ENCODE data around the gene HTT. TPM values are rescaled to one million over a fixed set of nuclear protein-coding genes. Genes with fewer than 3 reads are reported as not detected.

Gene HTT
- total RNA-seq, 1 experiment from 2014 or later = 64.4 TPM

DNA sequence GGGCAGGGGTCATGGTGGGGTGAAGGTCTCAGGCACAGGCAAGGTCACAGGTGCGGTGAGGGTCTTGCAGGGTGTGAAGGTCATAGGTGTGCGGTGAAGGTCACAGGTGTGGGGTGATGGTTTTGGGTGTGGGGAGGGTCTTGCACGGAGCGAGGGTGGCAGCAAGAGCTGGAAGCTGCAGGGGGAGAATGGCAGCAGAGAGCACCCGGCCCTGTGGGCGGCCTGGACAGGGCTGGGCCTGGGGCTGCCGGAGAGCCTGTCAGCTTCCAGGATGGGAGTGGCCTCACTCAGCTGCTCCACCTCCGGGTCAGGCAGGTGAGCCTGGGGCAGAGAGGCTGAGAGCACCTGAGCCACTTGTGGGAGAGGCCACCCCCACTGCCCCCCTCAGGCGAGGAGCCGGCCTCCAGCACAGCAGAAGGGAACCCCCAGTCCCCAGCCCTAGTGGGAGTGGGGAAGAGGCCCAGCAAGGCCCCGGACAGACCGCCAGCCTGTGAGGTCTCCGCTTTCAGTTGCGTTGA, 176.0 kb downstream of the HTT start:
- no CpG with 5 or more reads among the region's 14 CpGs for WGBS (ENCODE audit: extremely low coverage, insufficient read length, low lambda C conversion rate)
- no peak overlapping the region for H3K27ac ChIP-seq (ENCODE audit: insufficient read length, low read depth, low read length)
- H3K23ac ChIP-seq (ENCODE audit: insufficient read length, low read depth, low read length) = no peak overlapping the region
- no peaks in the 10 kb centered on the region for H3K79me1 ChIP-seq (ENCODE audit: insufficient read depth, low read depth, low read length, poor library complexity, severe bottlenecking)
- H3K79me2 ChIP-seq (ENCODE audit: insufficient read depth, low read length) = no peaks in the 10 kb centered on the region
- no peaks in the 10 kb centered on the region; the same call in 1 of the 2 replicates for H3K4me1 ChIP-seq (ENCODE audit: insufficient read depth, low read length)
- TF ChIP-seq, protein P1, sequence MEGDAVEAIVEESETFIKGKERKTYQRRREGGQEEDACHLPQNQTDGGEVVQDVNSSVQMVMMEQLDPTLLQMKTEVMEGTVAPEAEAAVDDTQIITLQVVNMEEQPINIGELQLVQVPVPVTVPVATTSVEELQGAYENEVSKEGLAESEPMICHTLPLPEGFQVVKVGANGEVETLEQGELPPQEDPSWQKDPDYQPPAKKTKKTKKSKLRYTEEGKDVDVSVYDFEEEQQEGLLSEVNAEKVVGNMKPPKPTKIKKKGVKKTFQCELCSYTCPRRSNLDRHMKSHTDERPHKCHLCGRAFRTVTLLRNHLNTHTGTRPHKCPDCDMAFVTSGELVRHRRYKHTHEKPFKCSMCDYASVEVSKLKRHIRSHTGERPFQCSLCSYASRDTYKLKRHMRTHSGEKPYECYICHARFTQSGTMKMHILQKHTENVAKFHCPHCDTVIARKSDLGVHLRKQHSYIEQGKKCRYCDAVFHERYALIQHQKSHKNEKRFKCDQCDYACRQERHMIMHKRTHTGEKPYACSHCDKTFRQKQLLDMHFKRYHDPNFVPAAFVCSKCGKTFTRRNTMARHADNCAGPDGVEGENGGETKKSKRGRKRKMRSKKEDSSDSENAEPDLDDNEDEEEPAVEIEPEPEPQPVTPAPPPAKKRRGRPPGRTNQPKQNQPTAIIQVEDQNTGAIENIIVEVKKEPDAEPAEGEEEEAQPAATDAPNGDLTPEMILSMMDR (conservative IDR thresholded peaks at IDR 0.05) = no peak
- H2BK120ac ChIP-seq (ENCODE audit: low read depth, low read length, poor library complexity, severe bottlenecking) = no peak overlapping the region
- no peak overlapping the region for H2AFZ ChIP-seq (ENCODE audit: low read length)
- no peak overlapping the region; a peak in 1 of 5 replicates for H3K4me3 Mint-ChIP-seq
- H3K4me2 ChIP-seq (ENCODE audit: insufficient read depth, insufficient read length, low read length) = no peak overlapping the region
- no peak overlapping the region for H2BK12ac ChIP-seq (ENCODE audit: insufficient read length, low read depth, low read length)
- no peak overlapping the region for H3K9ac ChIP-seq (ENCODE audit: extremely low read depth, insufficient read length, low read length)
- H3K27me3 Mint-ChIP-seq (ENCODE audit: low read depth) = no peaks in the 10 kb centered on the region; the same call in 1 of the 2 replicates
- no peak overlapping the region for H3K18ac ChIP-seq (ENCODE audit: insufficient read length, low read depth, low read length)
- H3K4me1 Mint-ChIP-seq = peaks cover 4 to 13% of the 10 kb centered on the region in 2 experiments
- no peak overlapping the region for H2BK20ac ChIP-seq (ENCODE audit: low read depth, low read length, poor library complexity, severe bottlenecking)
- H3K36me3 Mint-ChIP-seq (ENCODE audit: insufficient read depth in 1 of 3, low read depth in 3 of 3) = no peaks in the 10 kb centered on the region
- no peaks in the 10 kb centered on the region for H3K23me2 ChIP-seq (ENCODE audit: insufficient read length, low read depth, low read length, poor library complexity, severe bottlenecking)
- no peak overlapping the region for H3K14ac ChIP-seq (ENCODE audit: insufficient read depth, low read length)
- H4K5ac ChIP-seq (ENCODE audit: insufficient read length, low read depth, low read length) = no peak overlapping the region
- no peak overlapping the region for H2AK5ac ChIP-seq (ENCODE audit: insufficient read length, low read length)
- H3K56ac ChIP-seq (ENCODE audit: insufficient read length, low read depth, low read length) = no peak overlapping the region
- H4K91ac ChIP-seq (ENCODE audit: insufficient read length, low read depth, low read length) = no peak overlapping the region
- no peak overlapping the region for H2BK5ac ChIP-seq (ENCODE audit: insufficient read length, low read length)
- no peaks in the 10 kb centered on the region for H3K9me3 ChIP-seq (ENCODE audit: control insufficient read depth, low read depth, low read length)
- H4K8ac ChIP-seq (replicated peaks; ENCODE audit: insufficient read length, low read depth, low read length) = no peak overlapping the region
- peak; percentile 83 for DNase-seq
- no peaks in the 10 kb centered on the region for H3K9me3 Mint-ChIP-seq
- H3K4ac ChIP-seq (ENCODE audit: low read depth, low read length) = no peak overlapping the region
- no peak overlapping the region; the same call in 1 of the 2 replicates for H2BK15ac ChIP-seq (ENCODE audit: low read depth, low read length)
- no peaks in the 10 kb centered on the region for H3K27me3 ChIP-seq (ENCODE audit: insufficient read depth, low read length)
- no peak overlapping the region for H3T11ph ChIP-seq (ENCODE audit: low read length)
- H4K20me1 ChIP-seq (ENCODE audit: control insufficient read depth, insufficient read depth, insufficient read length) = peaks cover 4% of the 10 kb centered on the region
- H3K27ac Mint-ChIP-seq = peak overlapping the region in 1 of 3 experiments; percentile 90; a peak in 1 of 7 replicates
